ENCODE results near the gene PPP4R2.

PPP4R2 gene

DNA sequence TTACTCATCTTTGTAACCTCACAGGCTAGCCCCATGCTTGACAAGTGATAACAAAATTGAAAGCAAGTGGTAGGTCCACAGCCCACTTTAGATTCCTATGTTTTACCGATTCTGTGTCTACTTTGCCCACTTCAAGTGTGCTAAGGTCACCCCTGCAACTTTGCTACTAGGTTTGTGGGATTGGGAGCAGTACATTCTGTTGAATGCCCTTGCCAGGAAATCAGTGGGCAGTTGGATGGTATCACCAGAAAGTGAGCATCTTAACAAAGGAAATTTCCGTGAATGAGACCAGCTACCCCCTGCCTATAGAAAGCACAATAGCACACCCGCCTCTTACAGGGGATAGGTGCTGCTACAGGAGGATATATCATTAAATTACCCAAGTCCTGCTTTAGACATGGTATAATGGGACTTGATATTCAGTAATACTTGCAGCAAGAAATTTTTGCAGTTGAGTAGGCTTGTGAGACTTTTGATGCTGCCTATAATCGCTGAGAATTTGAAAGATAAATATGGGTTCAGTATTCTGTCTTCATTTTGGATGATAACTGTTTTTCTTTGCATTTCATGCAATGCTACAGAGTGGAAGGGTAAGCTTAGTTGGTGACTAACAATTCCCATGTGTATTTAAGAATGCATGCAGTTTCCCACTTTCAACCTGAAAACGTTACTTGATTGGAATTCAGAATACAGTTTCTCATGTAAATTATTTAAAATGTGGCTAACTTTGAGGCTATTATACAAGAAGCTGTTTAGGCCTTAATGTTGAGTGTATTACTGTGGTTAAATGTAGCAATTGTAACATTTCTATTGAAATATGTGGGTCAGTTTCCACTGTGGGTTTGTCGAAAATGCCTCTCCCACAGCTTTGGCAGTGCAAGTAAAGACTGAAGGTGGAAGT lies 74.3 kb downstream of the PPP4R2 start:
- Histone ChIP-seq H2AK5ac (ENCODE audit: low read length) (no peak overlapping the region), H3K36me3 (ENCODE audit: control insufficient read depth in 1 of 2, insufficient read depth in 2 of 2, low read length in 2 of 2) (peaks cover 0 to 2% of the 10 kb centered on the region in 2 experiments), H3K4me3 (ENCODE audit: low read depth, low read length) (no peak overlapping the region), H3K9ac (ENCODE audit: low read length) (no peak overlapping the region), H2BK12ac (ENCODE audit: low read length) (no peak overlapping the region), H3K4me2 (ENCODE audit: low read length) (no peak overlapping the region), H2AFZ (ENCODE audit: insufficient read depth, low read length, poor library complexity) (no peak overlapping the region), H3K14ac (ENCODE audit: low read length) (no peak overlapping the region), H3K4ac (ENCODE audit: low read depth, low read length) (no peak overlapping the region), H4K91ac (ENCODE audit: low read depth, low read length) (no peak overlapping the region), H3K9me3 (ENCODE audit: insufficient read depth, low read depth, low read length) (no peaks in the 10 kb centered on the region), H3K79me1 (ENCODE audit: low read length) (no peaks in the 10 kb centered on the region), H3K27ac (ENCODE audit: low read depth, low read length) (no peak overlapping the region), H4K8ac (ENCODE audit: low read depth, low read length) (no peak overlapping the region), H2BK120ac (ENCODE audit: insufficient read depth, low read length, poor library complexity) (no peak overlapping the region), H3K79me2 (ENCODE audit: control insufficient read depth, insufficient read depth, low read length, poor library complexity) (no peaks in the 10 kb centered on the region), H3K23ac (ENCODE audit: low read length) (no peak overlapping the region), H3K4me1 (ENCODE audit: control insufficient read depth in 1 of 2, insufficient read depth in 2 of 2, low read length in 2 of 2) (no peaks in the 10 kb centered on the region), H3K18ac (ENCODE audit: low read length) (no peak overlapping the region), H3K27me3 (ENCODE audit: insufficient read depth, low read length) (no peaks in the 10 kb centered on the region), H4K12ac (ENCODE audit: low read depth, low read length) (no peak overlapping the region), H2BK5ac (ENCODE audit: low read depth, low read length, poor library complexity) (no peak overlapping the region)
- no CpG with 5 or more reads among the region's 6 CpGs for WGBS (ENCODE audit: extremely low coverage, insufficient coverage, insufficient read length)
- DNase-seq, result no peak

DNA sequence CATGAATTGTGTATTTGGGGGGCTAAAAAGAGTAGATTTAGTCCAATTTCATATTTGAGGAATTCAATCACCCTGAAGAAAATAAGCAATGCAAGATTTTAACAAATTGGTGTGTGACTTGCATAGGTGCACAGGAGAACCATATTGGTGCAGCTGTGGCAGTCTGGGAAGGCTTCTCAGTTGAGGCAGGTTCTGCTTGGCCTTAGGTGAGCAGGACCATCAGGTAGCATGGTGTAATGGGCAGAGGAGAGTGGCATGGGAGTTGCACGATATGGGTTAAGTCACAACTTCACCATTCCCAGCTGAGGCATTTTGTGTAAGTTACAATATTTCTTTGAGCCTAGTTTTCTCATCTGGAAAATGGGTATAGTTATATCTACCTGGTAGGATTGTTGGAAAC lies 75.3 kb downstream of the PPP4R2 start:
- Histone ChIP-seq H3K14ac (ENCODE audit: low read length) (no peak overlapping the region), H4K12ac (ENCODE audit: low read depth, low read length) (no peak overlapping the region), H3K9me3 (ENCODE audit: insufficient read depth, low read depth, low read length) (no peaks in the 10 kb centered on the region), H3K4ac (ENCODE audit: low read depth, low read length) (no peak overlapping the region), H3K27me3 (ENCODE audit: insufficient read depth, low read length) (no peaks in the 10 kb centered on the region), H3K79me2 (ENCODE audit: control insufficient read depth, insufficient read depth, low read length, poor library complexity) (no peaks in the 10 kb centered on the region), H2BK5ac (ENCODE audit: low read depth, low read length, poor library complexity) (no peak overlapping the region), H3K4me1 (ENCODE audit: control insufficient read depth in 1 of 2, insufficient read depth in 2 of 2, low read length in 2 of 2) (no peaks in the 10 kb centered on the region), H2BK12ac (ENCODE audit: low read length) (no peak overlapping the region), H3K4me3 (ENCODE audit: low read depth, low read length) (no peak overlapping the region), H3K9ac (ENCODE audit: low read length) (no peak overlapping the region), H4K8ac (ENCODE audit: low read depth, low read length) (no peak overlapping the region), H2BK120ac (ENCODE audit: insufficient read depth, low read length, poor library complexity) (no peak overlapping the region), H3K27ac (ENCODE audit: low read depth, low read length) (no peak overlapping the region), H3K18ac (ENCODE audit: low read length) (no peak overlapping the region), H3K23ac (ENCODE audit: low read length) (no peak overlapping the region), H2AK5ac (ENCODE audit: low read length) (no peak overlapping the region), H3K36me3 (ENCODE audit: control insufficient read depth in 1 of 2, insufficient read depth in 2 of 2, low read length in 2 of 2) (peaks cover 0 to 2% of the 10 kb centered on the region in 2 experiments), H4K91ac (ENCODE audit: low read depth, low read length) (no peak overlapping the region), H3K4me2 (ENCODE audit: low read length) (no peak overlapping the region), H3K79me1 (ENCODE audit: low read length) (no peaks in the 10 kb centered on the region), H2AFZ (ENCODE audit: insufficient read depth, low read length, poor library complexity) (no peak overlapping the region)
- WGBS (ENCODE audit: extremely low coverage, insufficient coverage, insufficient read length), result no CpG with 5 or more reads among the region's 1 CpG
- no peak for DNase-seq

DNA sequence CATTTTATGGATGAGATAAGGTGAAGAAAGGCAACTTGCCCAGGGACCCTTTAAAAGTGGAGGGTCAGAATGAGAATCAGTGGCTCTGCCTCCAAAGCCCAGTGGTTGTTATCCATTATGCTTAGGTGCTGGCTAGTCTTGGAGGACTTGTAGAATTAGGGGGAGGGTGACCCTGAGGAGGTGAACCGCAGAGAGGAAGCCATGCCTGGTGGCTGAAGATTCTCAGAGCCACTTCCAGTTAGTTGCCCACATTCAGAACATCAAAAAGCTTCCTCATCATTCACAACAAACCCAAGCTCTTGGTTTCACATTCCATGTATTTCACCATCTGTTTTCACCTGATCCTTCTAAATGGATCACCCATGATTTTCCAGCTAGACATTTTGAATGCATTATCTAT lies 76.0 kb downstream of the PPP4R2 start:
- WGBS (ENCODE audit: extremely low coverage, insufficient coverage, insufficient read length), result no CpG with 5 or more reads among the region's 1 CpG
- no peaks in the 10 kb centered on the region for H3K4me1 ChIP-seq (ENCODE audit: control insufficient read depth in 1 of 2, insufficient read depth in 2 of 2, low read length in 2 of 2)
- no peak overlapping the region for H4K8ac ChIP-seq (ENCODE audit: low read depth, low read length)
- H3K18ac ChIP-seq (ENCODE audit: low read length), result no peak overlapping the region
- H3K4ac ChIP-seq (ENCODE audit: low read depth, low read length), result no peak overlapping the region
- no peak overlapping the region for H2AK5ac ChIP-seq (ENCODE audit: low read length)
- no peak for DNase-seq
- no peak overlapping the region for H2BK120ac ChIP-seq (ENCODE audit: insufficient read depth, low read length, poor library complexity)
- no peak overlapping the region for H2BK5ac ChIP-seq (ENCODE audit: low read depth, low read length, poor library complexity)
- peaks cover 0 to 2% of the 10 kb centered on the region in 2 experiments for H3K36me3 ChIP-seq (ENCODE audit: control insufficient read depth in 1 of 2, insufficient read depth in 2 of 2, low read length in 2 of 2)
- no peak overlapping the region for H4K12ac ChIP-seq (ENCODE audit: low read depth, low read length)
- H3K27me3 ChIP-seq (ENCODE audit: insufficient read depth, low read length), result no peaks in the 10 kb centered on the region
- no peaks in the 10 kb centered on the region for H3K79me1 ChIP-seq (ENCODE audit: low read length)
- no peaks in the 10 kb centered on the region for H3K9me3 ChIP-seq (ENCODE audit: insufficient read depth, low read depth, low read length)
- no peak overlapping the region for H4K91ac ChIP-seq (ENCODE audit: low read depth, low read length)
- no peak overlapping the region for H3K4me3 ChIP-seq (ENCODE audit: low read depth, low read length)
- H2BK12ac ChIP-seq (ENCODE audit: low read length), result no peak overlapping the region
- H3K9ac ChIP-seq (ENCODE audit: low read length), result no peak overlapping the region
- H3K27ac ChIP-seq (ENCODE audit: low read depth, low read length), result no peak overlapping the region
- H2AFZ ChIP-seq (ENCODE audit: insufficient read depth, low read length, poor library complexity), result no peak overlapping the region
- H3K79me2 ChIP-seq (ENCODE audit: control insufficient read depth, insufficient read depth, low read length, poor library complexity), result no peaks in the 10 kb centered on the region
- H3K14ac ChIP-seq (ENCODE audit: low read length), result no peak overlapping the region
- no peak overlapping the region for H3K23ac ChIP-seq (ENCODE audit: low read length)
- no peak overlapping the region for H3K4me2 ChIP-seq (ENCODE audit: low read length)

DNA sequence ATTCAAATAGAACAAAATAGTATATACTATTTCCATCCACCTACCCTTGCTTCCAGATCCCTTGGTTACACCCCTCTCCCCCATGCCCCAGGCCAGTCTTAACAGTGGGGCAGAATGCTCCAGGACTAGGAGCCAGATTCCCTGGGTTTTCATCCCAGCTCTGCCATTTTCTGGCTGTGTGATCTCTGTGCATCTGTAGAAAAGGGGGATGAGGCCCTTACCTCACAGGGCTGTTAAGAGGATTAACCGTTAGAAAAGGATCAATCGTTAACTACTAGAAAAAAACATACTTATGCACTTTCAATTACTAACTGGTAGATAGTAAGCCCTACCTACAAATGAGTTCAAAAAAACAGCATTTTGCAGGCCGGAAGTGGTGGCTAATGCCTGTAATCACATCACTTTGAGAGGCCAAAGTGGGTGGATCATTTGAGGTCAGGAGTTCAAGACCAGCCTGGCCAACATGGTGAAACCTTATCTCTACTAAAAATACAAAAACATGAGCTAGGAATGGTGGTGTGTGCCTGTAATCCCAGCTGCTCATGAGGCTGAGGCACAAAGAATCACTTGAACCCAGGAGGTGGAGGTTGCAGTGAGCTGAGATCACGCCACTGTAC lies 76.6 kb downstream of the PPP4R2 start:
- Histone ChIP-seq H3K9me3 (ENCODE audit: insufficient read depth, low read depth, low read length) (no peaks in the 10 kb centered on the region), H4K91ac (ENCODE audit: low read depth, low read length) (no peak overlapping the region), H3K4me2 (ENCODE audit: low read length) (no peak overlapping the region), H2AFZ (ENCODE audit: insufficient read depth, low read length, poor library complexity) (no peak overlapping the region), H3K27me3 (ENCODE audit: insufficient read depth, low read length) (no peaks in the 10 kb centered on the region), H3K79me1 (ENCODE audit: low read length) (no peaks in the 10 kb centered on the region), H2BK120ac (ENCODE audit: insufficient read depth, low read length, poor library complexity) (no peak overlapping the region), H3K23ac (ENCODE audit: low read length) (no peak overlapping the region), H3K36me3 (ENCODE audit: control insufficient read depth in 1 of 2, insufficient read depth in 2 of 2, low read length in 2 of 2) (peaks cover 0 to 2% of the 10 kb centered on the region in 2 experiments), H2BK12ac (ENCODE audit: low read length) (no peak overlapping the region), H4K12ac (ENCODE audit: low read depth, low read length) (no peak overlapping the region), H3K27ac (ENCODE audit: low read depth, low read length) (no peak overlapping the region), H3K14ac (ENCODE audit: low read length) (no peak overlapping the region), H3K18ac (ENCODE audit: low read length) (no peak overlapping the region), H3K4ac (ENCODE audit: low read depth, low read length) (no peak overlapping the region), H3K4me3 (ENCODE audit: low read depth, low read length) (no peak overlapping the region), H3K79me2 (ENCODE audit: control insufficient read depth, insufficient read depth, low read length, poor library complexity) (no peaks in the 10 kb centered on the region), H2BK5ac (ENCODE audit: low read depth, low read length, poor library complexity) (no peak overlapping the region), H4K8ac (ENCODE audit: low read depth, low read length) (no peak overlapping the region), H2AK5ac (ENCODE audit: low read length) (no peak overlapping the region), H3K9ac (ENCODE audit: low read length) (no peak overlapping the region), H3K4me1 (ENCODE audit: control insufficient read depth in 1 of 2, insufficient read depth in 2 of 2, low read length in 2 of 2) (no peaks in the 10 kb centered on the region)
- WGBS (ENCODE audit: extremely low coverage, insufficient coverage, insufficient read length), result no CpG with 5 or more reads among the region's 4 CpGs
- DNase-seq, result no peak

All from trophoblast cell (in vitro differentiated cells and primary cell).